Activated CD4-positive, CD25-positive, alpha-beta regulatory T cell (primary cell): ENCODE results near the gene C1orf174.

ENCODE experiments used
- DNase-seq, 4 experiments: peaks; one replicate each; lab custom pipeline; 2025; lab: John Stamatoyannopoulos, UW

Gene C1orf174

DNA sequence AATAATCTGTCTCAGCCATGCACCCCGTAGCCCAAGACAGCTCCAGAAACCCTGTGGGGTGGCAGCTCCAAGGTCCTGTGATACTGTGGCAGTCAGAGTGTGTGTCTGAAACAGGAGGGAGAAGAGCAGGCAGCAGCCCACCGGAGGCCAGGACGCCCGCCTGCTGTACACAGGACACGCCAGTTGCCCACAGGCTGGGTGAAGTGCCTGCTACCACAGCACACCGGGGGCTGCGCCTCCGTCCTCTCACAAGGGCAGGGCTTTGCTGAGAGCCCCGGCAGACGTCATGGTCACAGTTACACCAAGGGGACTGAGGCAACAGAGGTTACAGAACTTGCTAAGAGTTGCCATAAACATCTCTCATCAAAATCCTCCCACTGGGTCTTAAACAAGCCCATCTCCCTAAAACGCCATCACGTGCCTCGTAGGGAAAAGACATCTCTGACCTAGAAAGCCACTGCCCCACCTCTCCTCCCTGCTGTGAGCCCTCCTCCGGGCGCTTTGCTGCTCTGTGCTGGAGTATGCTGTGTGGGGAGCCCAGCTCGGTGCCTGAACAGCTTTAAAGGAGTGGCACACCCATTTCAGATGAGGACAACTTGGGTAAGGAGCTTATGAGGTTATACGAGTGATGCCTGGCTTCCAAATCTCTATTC is 5.3 kb downstream of the C1orf174 start:
- DNase-seq: no peak

DNA sequence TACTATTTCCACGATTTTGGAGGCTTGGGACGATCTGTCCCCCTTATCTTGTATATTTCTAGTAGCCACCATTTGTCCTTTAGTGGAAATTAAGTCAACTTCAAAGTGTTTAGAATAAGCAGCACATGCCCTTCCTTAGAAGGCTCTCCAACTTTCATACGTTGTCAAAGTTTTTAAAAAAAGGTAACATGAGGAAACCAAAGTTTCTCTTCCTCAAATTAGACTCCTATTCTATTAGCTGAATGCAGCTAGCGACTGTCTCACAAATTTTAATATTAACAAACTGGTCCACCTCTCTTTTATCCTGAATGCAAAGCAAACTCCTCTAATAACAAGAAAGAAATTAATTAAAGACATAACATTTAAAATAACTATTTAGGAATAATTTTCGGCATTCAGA is 6.9 kb downstream of the C1orf174 start:
- DNase-seq: no peak

DNA sequence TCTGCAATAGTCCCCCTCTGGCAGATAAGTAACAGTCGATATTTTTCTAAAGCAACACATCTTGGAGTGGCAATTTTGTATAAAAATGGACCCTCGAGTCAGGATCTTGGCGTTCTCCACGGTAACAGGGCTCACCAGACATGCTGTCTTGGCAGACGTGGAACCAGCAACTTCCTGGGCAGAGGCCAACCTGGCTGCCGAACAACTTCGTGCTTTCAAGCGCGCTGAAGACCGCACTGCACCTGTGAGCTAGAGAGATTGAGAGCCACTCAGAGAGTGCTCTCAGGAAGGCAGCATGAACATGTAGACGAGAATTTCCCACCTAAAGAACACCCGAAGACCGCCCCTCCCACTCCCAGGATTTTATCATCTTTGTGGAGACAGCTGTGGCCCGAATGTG is 7.3 kb downstream of the C1orf174 start:
- DNase-seq: no peak

DNA sequence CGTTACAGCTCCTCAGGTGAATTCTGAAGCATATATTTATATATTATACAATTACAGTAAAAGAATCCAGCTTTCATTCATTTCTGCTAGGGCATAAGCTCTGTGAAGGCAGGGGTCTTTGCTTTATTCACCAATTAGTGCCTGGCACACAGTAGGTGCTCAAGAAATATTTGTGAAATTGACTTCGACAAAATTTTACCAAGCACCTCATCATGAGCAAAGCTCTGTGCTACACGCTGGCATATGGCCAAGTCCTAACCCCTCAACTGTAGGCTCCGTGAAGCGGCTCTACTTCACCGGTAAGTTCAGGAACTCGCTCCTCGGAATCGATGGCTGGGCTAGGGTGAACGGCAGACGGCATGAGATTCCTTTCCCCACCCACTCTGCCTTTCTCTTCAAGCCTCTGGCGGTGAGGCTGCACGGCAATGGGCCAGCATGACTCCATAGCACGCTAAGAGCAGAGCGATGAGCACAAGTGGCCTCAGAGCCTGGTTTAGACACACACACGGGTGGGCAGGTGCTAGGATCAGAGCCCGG is 8.7 kb downstream of the C1orf174 start:
- DNase-seq: no peak

DNA sequence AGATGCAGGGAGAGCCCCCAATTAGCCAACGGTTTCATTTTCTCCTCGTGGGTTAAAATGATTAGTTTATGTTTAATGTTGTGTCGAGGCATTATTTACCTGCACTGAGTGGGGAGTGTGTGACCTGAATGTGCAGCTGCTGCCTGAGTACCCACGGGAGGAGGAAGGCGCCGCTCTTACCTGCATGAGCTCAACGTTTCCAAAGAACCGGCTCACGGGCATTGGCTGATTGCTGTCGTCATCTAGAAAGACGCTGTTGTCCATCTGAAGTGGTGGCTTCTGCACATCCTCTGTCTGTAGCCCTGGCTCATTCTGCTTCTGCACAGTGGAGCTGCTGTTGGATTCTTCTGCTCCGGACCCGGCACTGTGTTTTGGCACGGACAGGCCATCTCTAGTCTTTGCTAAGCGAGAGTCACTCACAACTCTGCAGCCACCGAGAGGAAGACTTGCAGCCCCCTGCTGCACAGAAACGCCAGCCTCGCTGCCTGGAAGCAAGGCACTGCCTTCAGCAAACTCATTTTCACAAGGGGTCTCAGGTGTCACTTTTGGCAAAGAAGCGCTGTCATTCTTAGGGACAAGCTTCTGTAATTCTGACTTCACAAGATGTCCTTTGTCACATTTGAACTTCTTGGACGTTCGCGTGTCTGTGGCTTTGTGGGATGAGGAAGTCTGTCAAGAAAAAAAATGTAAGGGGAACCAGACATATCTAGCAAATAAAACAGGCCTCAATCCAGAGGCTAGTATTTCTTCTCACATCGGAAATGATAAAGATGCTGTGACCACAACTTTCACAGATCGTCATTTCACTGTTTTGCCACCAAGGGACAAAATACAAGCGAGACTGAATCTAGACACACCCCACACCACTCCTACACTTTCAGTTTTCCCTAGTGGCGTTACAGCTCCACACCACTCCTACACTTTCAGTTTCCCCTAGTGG is 9.4 kb downstream of the C1orf174 start:
- no peak for DNase-seq

DNA sequence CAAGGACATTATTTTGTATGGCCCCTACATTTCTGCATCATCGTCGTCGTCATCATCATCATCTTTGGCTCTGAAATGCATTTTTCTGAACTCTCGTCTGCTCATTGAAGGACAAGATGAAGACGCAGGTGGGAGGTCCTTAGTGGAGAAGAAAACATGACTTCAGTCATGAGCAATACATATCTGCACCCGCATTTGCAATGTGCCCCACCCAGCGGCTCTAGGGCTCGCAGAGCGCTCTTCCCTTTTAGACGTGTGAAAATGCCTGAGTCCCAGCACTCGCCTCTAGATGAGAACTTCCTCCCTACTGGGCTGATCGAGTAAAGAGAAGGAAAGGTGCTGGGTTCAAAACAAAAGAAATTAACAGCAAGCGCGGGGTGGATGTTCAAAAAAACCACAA is 10.1 kb downstream of the C1orf174 start:
- DNase-seq: no peak

DNA sequence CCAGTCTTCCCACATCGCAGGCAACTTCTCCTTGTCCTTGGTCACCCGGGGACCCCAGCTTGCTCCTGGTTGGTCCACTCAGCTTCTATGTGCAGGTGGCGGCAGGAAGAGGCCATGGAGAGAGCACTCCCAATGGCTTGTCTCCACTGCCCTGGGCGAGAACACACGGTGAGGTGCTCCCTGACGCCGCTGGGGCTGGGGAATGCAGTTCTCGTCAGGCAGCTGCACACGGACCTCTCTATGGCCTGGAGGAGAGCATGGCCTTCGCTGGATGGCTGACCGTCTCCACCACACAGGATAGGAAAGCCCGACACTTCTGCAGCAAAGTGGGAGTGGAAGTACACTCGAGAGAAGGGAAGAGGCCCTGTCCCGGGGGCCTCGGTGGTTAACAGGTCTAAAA is 11.8 kb downstream of the C1orf174 start:
- no peak for DNase-seq

DNA sequence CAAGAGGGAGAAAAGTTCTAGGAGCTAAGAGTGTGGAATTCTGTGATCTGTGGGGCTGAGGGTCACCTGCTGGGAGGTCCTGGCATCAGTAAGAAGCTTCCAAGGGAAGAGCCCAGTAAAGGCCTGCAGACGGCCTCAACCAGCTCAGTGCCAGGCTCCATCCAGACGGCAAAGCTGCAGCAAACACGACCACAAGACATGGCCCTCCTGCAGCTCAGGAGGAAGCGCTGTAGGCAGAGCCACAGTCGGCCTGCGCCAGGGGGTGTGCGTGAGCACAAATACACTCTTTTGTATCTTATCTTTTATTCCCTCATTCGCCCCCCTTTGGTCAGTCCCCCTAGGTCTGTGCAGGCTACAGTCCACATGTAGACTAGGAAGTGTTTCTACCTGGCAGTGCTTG is 13.4 kb downstream of the C1orf174 start:
- DNase-seq: no peak

DNA sequence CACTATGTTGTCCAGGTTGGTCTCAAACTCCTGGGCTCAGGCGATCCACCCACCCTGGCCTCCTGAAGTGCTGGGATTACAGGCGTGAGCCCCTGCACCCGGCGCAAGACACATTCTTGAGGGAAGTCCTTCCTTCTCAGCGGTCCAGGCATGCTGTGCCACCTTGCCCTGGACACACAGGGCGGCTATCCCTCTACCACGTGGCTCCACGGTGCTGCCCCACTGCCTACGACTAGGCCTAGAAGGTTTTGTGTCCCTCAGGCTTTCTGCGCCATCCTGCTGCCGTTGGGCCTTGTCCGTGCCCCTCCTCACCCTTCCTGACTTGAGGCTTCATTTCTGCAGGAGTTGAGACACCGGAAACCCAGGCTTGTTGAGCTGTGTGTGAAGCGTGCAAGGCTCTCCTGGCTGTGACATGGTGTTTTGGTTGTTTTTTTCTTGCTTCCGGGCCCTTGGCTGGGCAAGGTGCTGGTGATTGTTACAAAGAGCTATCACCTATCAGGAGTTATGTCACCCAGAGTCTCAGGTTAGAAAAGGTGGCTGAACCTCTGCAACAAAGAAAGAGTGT is 13.9 kb downstream of the C1orf174 start:
- DNase-seq: no peak

DNA sequence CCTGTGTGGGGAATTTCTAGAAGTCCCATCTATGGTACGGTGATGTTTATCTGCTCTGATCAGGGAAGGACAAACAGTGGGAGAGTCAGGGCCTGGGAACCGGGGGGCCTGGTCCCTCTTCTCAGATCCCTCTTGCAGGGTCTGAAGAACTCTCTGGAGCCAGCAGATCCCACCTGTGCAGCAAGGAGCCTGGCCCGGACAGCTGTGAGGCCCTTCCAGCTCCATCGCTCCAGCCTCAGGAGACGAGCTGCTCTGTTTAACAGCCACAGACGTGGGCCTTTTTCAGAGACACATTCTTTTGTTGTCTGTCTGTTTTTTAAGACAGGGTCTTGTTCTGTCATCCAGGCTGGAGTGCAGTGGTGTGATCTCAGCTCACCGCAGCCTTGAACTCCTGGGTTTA is 14.5 kb downstream of the C1orf174 start:
- no peak for DNase-seq

DNA sequence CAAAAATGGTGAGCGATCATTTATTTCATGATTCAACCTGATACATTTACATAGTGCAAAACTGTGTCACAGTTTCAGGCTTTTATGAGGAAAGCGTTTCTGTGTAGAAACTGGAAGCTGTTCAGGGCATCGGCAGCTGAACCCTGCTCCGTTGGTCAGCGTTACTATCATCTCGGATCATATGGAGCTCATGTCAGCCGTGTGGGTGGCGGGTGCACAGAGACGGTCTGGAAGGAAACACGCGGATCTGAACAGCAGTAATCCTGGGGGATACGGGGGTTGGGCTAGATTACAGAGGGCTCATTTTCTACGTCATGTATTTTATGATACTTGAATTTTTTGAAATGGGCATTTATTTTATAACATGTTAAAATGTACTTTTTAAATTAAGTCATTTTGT is 15.1 kb downstream of the C1orf174 start:
- DNase-seq: no peak

DNA sequence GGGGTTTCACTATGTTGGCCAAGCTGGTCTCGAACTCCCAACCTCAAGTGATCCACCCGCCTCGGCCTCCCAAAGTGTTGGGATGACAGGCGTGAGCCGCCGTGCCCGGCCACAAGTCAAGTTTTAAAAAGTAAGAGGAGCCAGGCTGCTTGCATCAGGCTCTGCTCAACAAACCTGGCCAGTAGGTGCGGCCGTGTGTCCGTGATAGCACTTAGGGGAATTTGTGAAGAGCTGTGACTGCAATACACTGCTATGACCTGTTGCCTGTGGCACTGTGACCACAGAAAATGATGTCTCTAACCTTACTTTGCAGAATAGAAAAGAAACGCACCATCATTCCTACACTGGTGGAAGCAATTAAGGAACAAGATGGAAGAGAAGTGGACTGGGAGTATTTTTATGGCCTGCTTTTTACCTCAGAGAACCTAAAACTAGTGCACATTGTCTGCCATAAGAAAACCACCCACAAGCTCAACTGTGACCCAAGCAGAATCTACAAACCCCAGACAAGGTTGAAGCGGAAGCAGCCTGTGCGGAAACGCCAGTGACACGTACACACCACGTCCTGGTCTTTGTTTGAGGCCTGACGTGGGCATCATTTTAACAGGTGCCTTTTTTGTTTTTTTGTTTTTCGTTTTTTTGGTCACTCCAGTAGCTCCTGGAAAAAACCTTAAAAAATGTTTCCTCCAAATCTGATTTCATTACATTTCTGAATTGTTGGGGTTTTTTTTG is 16.7 kb downstream of the C1orf174 start:
- DNase-seq: no peak

DNA sequence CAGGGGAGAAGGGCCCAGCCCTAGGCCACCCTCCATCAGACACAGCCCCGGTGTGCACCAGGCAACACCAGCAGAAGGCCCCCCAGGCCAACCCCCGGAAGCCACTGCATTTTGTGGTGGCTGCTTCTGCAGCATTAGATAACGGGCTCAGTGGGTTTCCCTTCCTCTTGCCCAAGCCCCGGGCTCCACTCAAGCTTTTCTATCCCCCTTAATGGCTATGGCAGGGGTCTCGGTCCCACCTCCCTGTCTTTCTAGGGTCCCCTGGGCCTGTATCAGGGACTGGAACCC is 18.9 kb downstream of the C1orf174 start:
- DNase-seq: no peak

DNA sequence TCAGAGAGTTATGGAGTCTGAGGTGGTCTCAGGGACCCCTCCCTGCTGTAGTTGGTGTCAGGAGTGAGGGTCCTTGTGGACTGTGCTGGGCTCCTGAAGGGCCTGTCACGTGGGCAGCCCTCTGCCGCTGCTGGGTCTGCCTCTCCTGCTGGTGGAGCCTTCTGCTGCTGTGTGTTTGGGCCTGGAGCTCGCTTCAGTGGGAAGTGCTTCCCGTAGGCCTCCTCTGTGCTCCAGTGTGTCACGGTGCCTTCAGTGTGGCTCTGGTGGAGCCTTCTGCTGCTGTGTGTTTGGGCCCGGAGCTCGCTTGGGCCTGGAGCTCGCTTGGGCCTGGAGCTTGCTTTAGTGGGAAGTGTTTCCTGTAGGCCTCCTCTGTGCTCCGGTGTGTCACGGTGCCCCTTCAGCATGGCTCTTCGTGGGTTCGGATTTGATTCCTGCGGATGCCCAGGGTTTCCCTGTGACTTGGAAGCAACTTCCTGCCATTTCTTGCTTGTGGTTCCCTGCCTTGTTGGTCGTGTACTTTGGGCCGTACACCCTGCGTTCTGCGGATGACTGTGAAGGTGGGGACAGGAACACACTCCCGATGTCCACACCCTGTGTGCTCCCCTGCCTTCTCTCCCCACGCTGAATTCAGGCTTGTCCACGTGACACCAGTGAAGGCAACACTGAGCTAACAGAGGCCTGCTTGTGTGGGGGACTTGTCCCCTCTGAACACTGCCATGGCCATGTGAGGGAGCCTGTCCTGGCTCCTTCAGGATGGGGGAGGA is 19.5 kb downstream of the C1orf174 start:
- no peak for DNase-seq

DNA sequence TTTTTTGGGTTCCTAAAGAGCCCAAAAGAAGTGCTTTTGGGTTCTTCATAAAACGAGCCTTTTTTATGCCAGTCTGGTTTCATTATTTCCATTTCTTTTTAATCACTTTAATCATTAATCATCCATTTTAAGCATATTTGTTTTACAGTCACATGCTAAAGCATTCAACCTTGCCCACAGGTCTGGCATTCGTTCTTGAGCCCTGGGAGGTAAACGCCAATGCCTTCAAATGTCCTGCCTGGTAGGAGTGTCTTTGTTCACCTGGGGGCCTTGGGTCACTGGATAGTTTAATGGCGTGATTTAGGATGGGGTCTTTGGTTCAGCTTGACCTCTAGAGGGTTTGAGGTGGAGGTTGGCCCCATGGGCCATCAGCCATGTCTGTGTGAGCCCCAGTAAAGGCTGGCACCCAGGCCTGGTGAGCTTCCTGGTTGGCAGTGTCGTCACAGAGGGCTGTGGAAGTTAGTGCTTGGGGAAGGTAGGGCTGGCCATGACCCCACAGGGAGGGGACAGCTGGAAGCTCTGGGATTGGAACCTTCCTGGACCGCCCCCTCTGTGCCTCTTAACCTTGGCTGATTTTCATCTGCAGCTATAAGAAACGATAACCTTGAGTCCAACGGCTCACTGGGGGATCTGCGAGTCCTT is 20.2 kb downstream of the C1orf174 start:
- DNase-seq: no peak

DNA sequence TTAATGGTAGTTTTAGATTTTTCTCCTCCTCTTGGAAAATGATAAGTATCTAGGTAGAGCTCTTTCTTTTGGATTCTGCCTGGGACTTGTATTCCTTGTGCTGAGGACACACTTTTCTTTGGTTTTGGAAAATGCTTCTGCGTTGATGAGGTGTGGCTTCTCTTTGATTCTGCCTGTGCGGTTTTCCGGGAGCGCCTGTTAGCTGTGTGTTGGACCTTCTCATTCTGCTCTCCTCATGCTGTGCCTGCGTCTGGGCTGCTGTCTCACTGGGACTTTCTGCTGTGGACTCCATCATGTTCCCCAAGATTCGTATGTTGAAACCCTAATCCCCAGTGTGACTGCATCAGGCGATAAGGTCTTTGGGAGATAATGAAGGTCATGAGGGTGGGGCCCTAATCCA is 21.0 kb downstream of the C1orf174 start:
- DNase-seq: no peak

DNA sequence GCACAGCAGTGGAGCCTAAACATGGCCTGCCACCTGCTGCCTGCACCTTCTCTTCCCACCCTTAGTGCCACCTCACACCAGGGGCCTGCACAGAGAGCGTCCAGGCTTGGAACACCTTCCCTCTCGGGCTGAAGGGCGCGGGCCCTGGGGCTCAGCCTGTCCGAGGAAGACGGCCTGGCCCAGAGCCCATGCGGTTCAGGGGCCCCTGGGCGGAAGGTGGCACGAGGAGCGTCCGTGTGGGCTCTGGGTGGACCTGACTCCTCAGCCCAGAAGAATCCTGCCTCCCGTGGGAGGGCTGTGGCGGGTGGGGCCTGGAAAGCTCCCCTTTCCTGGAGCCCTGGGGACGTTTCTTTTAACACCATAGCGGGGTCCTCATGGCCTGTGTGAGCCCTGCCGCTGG is 23.4 kb downstream of the C1orf174 start:
- DNase-seq: no peak

DNA sequence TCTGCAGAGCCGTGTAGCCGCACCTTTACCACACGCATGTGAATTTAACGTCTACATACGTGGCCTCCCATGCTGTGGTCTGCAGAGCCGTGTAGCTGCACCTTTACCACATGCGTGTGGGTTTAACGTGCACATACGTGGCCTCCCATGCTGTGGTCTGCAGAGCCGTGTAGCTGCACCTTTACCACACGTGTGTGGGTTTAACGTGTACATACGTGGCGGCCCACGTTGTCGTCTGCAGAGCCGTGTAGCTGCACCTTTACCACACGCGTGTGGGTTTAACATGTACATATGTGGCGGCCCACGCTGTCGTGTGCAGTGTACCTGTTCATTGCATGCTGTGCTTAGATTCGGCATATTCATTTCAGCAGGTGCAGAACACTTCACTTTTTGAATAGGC is 25.3 kb downstream of the C1orf174 start:
- no peak for DNase-seq

DNA sequence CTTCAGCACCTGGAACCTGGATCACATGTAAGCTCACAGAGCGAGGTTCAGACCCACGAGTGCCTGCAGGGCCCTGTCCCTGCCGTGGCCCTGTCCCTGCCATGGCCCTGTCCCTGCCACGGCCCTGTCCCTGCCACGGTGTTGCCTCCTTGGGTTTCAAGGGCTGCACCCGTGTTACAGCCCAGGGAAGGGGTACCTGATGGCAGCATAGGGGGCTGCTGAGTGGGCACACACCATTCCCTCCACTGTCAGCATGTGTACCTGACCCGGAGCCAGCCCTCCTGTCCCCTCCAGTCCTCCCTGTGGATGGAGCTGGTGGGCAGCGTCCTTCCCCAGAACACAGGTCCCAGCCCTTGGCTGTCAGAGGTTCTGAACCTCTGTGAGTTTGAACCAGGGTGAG is 27.5 kb downstream of the C1orf174 start:
- no peak for DNase-seq

DNA sequence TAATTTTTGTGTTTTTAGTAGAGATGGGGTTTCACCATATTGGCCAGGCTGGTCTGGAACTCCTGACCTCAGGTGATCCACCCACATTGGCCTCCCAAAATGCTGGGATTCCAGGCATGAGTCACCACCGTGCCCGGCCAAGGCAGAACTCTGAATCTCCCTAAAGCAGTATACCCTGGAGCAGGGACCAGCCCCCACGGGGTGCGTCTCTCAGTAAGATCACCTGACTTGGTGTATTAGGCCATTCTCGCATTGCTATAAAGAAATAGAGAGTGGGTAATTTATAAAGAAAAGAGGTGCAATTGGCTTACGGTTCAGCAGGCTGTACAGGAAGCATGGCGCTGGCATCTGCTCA is 28.6 kb downstream of the C1orf174 start:
- no peak for DNase-seq

DNA sequence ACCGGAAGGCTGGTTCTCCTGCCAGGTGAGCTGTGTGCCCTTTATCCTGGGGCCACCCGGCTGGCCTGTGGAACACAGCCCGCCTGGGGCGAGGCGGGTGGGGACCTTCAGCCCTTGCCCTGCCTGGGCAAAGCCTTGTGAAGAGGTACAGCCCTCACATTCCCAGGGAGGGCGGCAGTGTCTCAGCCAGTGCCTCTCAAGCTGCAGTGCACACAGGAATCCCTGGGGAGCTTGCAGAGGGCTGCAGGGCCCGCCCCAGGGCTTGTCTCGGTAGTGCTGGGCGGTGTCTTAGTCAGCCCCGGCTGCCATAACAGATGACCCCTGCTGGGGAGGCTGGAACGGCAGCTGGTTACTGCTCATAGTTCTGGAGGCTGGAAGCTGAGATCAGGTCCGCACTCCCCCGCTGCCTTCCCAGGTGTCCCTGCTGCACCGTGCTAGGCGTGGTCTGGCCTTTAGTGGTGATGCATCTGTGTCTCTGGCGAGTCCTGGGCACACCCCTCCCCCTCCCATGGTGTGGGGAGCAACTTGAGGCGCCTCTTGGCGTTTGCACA is 30.2 kb downstream of the C1orf174 start:
- no peak for DNase-seq
